Transverse colon (tissue), 4 donors: Measurements from ENCODE around the gene PLK4. TPM values are rescaled to one million over a fixed set of nuclear protein-coding genes. Genes with fewer than 3 reads are reported as not detected.

Experiments
- DNase-seq: peaks from one replicate; pipeline ENCODE4 v3.0.0-alpha.2; 2019
- H3K27ac ChIP-seq, 4 donors: fragments of 200-600 bp; sonication (generic); 2 replicates each; pipeline ENCODE4 v1.5.1; 2016 to 2018; ENCODE audit warnings: inconsistent platforms in 4 of 4
- H3K27me3 ChIP-seq: fragments of 200-600 bp; sonication (generic); 2 replicates; pipeline ENCODE4 v1.5.1; 2017; ENCODE audit warnings: inconsistent platforms
- H3K36me3 ChIP-seq, 4 donors: fragments of 200-600 bp; sonication (generic); 2 replicates each; pipeline ENCODE4 v1.5.1; 2017 to 2019; ENCODE audit warnings: inconsistent platforms in 4 of 4
- H3K4me1 ChIP-seq, 4 donors: fragments of 200-600 bp; sonication (generic); 2 replicates each; pipeline ENCODE4 v1.5.1; 2017 to 2020; ENCODE audit warnings: inconsistent platforms in 4 of 4
- H3K4me3 ChIP-seq, 4 donors: fragments of 200-600 bp; sonication (generic); 1 replicate in 1 of 4; 2 replicates in 3 of 4; pipeline versions ENCODE4 v1.5.1 to v1.6.1; 2017 to 2019; ENCODE audit warnings: inconsistent platforms in 4 of 4
- H3K9me3 ChIP-seq, 2 donors: fragments of 200-600 bp; sonication (generic); 2 replicates each; pipeline ENCODE4 v1.5.1; 2017 to 2019; ENCODE audit warnings: inconsistent platforms in 2 of 2
- CTCF ChIP-seq, 5 experiments: fragments of 200-600 bp in 3 of 5; fragments of 450-650 bp in 2 of 5; sonication (generic) in 3 of 5; IDR thresholded peaks; 1 replicate in 2 of 5; 2 replicates in 3 of 5; pipeline ENCODE4 v1.5.1; 2016 to 2017; ENCODE audit warnings: antibody characterized with exemption in 5 of 5, inconsistent platforms in 3 of 5, mild to moderate bottlenecking in 2 of 5, moderate library complexity in 1 of 5
- EP300 ChIP-seq: sonication (generic); formaldehyde crosslinking; IDR thresholded peaks from one replicate; pipeline ENCODE4 v1.6.1; 2017; ENCODE audit warnings: antibody characterized with exemption, low read depth
- POLR2A ChIP-seq: fragments of 450-650 bp; IDR thresholded peaks from one replicate; pipeline ENCODE4 v1.6.1; 2016; ENCODE audit warnings: antibody characterized with exemption, mild to moderate bottlenecking, moderate library complexity
- POLR2AphosphoS5 ChIP-seq, 3 donors: sonication (generic); formaldehyde crosslinking; IDR thresholded peaks; one replicate each; pipeline ENCODE4 v1.6.1; 2016; ENCODE audit warnings: antibody characterized with exemption in 3 of 3
- WGBS, 2 donors: methylation state at CpG; one replicate each; pipeline ENCODE4 v1.1.5; 2018; ENCODE audit warnings: low coverage in 1 of 2; 5-methylcytosine and 5-hydroxymethylcytosine counted together
- in situ Hi-C, 4 donors: fragments of 200-750 bp; cut with MboI; loops; one replicate each; pipeline versions ENCODE4 v1.15.0 to v1.15.1; 2017; ENCODE audit warnings: low sequenced_read_pairs in 3 of 4, low pct_ligation_motif_present in 1 of 4, low pct_unique_long_range_greater_than_20kb in 1 of 4
- intact Hi-C: fragments of 100-400 bp; cut with DNase I; formaldehyde crosslinking; loops from one replicate; pipeline ENCODE4 v1.15.1; 2023; ENCODE audit warnings: low total_unique reads
- total RNA-seq, 4 donors: library from RNA; depleted of rRNA; stranded (reverse); fragments of >200 nt; gene quantifications; one replicate each; pipeline ENCODE4 v1.1.0, GENCODE V29; 2016

The PLK4 gene
- total RNA-seq, 4 donors from 2014 or later = 1.4 to 27.3 (median 2.3) TPM; not detected in 1

DNA sequence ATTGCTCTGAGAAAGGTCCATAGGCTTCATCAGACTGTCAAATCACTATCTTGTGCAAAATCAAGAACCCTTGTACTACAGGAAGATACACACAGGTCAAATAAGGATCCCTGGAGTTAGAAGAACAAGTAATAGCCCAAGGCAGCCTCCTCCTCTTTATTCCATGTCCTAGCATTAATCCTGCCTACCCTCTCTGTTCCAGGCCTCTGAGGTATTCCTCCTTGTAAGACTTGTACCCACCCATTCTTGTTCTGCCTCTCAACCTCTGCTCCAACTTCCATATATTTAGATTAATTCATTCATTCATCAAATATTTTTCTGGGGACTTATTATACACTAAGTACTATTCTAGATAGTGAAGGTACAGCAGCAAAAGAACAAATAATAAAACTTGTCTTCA, 10.4 kb upstream of the PLK4 start:
- in situ Hi-C loops (no loop called here), intact Hi-C loops (no loop called here)

GRCh38 chr4:127870688-127871087, 10.0 kb upstream of the PLK4 start:
- Histone ChIP-seq H3K4me3 (no peak overlapping the region), H3K9me3 (no peaks in the 10 kb centered on the region), H3K27ac (no peak overlapping the region), H3K36me3 (no peaks in the 10 kb centered on the region), H3K27me3 (no peaks in the 10 kb centered on the region), H3K4me1 (peaks cover 0 to 8% (median 2%) of the 10 kb centered on the region in 4 donors)
- in situ Hi-C loops = no loop called here
- TF ChIP-seq CTCF (IDR thresholded peaks at IDR 0.05) (no peak), POLR2AphosphoS5 (IDR thresholded peaks at IDR 0.05) (no peak), EP300 (no peak)
- no peak for DNase-seq
- 46 to 62% methylated on average over 3 of the region's 3 CpGs for WGBS, 2 donors
- intact Hi-C loops = no loop called here

More for the DNA sequence above, 10.4 kb upstream of the PLK4 start:
- peaks cover 0 to 8% (median 2%) of the 10 kb centered on the region in 4 donors for H3K4me1 ChIP-seq
- no peak for TF ChIP-seq CTCF (IDR thresholded peaks at IDR 0.05)
- TF ChIP-seq POLR2AphosphoS5 (IDR thresholded peaks at IDR 0.05) = no peak
- TF ChIP-seq POLR2A = no peak
- no peak for TF ChIP-seq EP300
- DNase-seq = no peak
- H3K9me3 ChIP-seq = no peaks in the 10 kb centered on the region
- H3K27ac ChIP-seq = no peak overlapping the region
- H3K4me3 ChIP-seq = no peak overlapping the region
- no peaks in the 10 kb centered on the region for H3K27me3 ChIP-seq
- no peaks in the 10 kb centered on the region for H3K36me3 ChIP-seq

GRCh38 chr4:127875791-127876190, 4.9 kb upstream of the PLK4 start:
- Histone ChIP-seq H3K9me3 (no peaks in the 10 kb centered on the region), H3K27me3 (no peaks in the 10 kb centered on the region), H3K36me3 (no peaks in the 10 kb centered on the region), H3K27ac (no peak overlapping the region), H3K4me1 (peaks cover 3 to 14% (median 6%) of the 10 kb centered on the region in 4 donors), H3K4me3 (no peak overlapping the region)
- DNase-seq = no peak
- TF ChIP-seq POLR2A (no peak), CTCF (IDR thresholded peaks at IDR 0.05) (no peak), EP300 (no peak), POLR2AphosphoS5 (IDR thresholded peaks at IDR 0.05) (no peak)
- intact Hi-C loops = no loop called here
- in situ Hi-C loops = no loop called here

GRCh38 chr4:127881563-127881864, 821 bp downstream of the PLK4 start:
- Histone ChIP-seq H3K9me3 (no peaks in the 10 kb centered on the region), H3K36me3 (no peaks in the 10 kb centered on the region), H3K27ac (peak overlapping the region; percentile 77 to 91 (median 84)), H3K4me1 (peaks cover 5 to 20% (median 11%) of the 10 kb centered on the region in 4 donors), H3K27me3 (no peaks in the 10 kb centered on the region), H3K4me3 (peak overlapping the region; percentile 62 to 86 (median 84))
- in situ Hi-C loops (loop anchor here in 1 of 4 donors (10.0 kb wide), 1 partner anchor 73 kb away; no protein-coding TSS in a partner anchor), intact Hi-C loops (no loop called here)
- 1 to 5% methylated on average over 6 to 7 of the region's 7 CpGs for WGBS, 2 donors
- no peak for TF ChIP-seq EP300
- no peak for TF ChIP-seq CTCF (IDR thresholded peaks at IDR 0.05)
- TF ChIP-seq POLR2A = no peak
- no peak for TF ChIP-seq POLR2AphosphoS5 (IDR thresholded peaks at IDR 0.05)
- no peak for DNase-seq
